Peyer's patch (tissue), 4 donors: ENCODE measurements around the gene PRKACB. TPM values are rescaled to one million over a fixed set of nuclear protein-coding genes. Genes with fewer than 3 reads are reported as not detected.

Source experiments
- DNase-seq, 3 donors: peaks; one replicate each; pipeline ENCODE4 v3.0.0-alpha.2; 2017 to 2019
- H3K27ac ChIP-seq, 4 donors: fragments of 200-600 bp; sonication (generic); one replicate each; pipeline ENCODE4 v1.5.1; 2016 to 2019
- H3K27me3 ChIP-seq, 2 donors: fragments of 200-600 bp; sonication (generic); one replicate each; pipeline ENCODE4 v1.5.1; 2019
- H3K36me3 ChIP-seq, 3 donors: fragments of 200-600 bp; sonication (generic); one replicate each; pipeline ENCODE4 v1.5.1; 2016 to 2019
- H3K4me1 ChIP-seq, 4 donors: fragments of 200-600 bp; sonication (generic); one replicate each; pipeline ENCODE4 v1.5.1; 2016 to 2019
- H3K4me3 ChIP-seq, 4 donors: fragments of 200-600 bp; sonication (generic); 1 replicate in 3 of 4; 2 replicates in 1 of 4; pipeline ENCODE4 v1.5.1; 2016 to 2019; ENCODE audit warnings: mild to moderate bottlenecking in 1 of 4
- H3K9me3 ChIP-seq, 4 donors: fragments of 200-600 bp; sonication (generic); one replicate each; pipeline ENCODE4 v1.5.1; 2016 to 2019; ENCODE audit warnings: mild to moderate bottlenecking in 1 of 4
- CTCF ChIP-seq, 6 experiments: fragments of 450-650 bp in 4 of 6; fragments of 200-600 bp in 2 of 6; sonication (generic) in 1 of 6; IDR thresholded peaks; one replicate each; pipeline ENCODE4 v1.5.1; 2017 to 2019; ENCODE audit warnings: antibody characterized with exemption in 6 of 6, mild to moderate bottlenecking in 3 of 6, moderate library complexity in 1 of 6
- POLR2A ChIP-seq, 2 donors: fragments of 450-650 bp; IDR thresholded peaks; one replicate each; pipeline ENCODE4 v1.5.1; 2017; ENCODE audit warnings: antibody characterized with exemption in 2 of 2, mild to moderate bottlenecking in 2 of 2, moderate library complexity in 2 of 2
- total RNA-seq, 4 donors: library from RNA; depleted of rRNA; stranded (reverse); fragments of >200 nt; gene quantifications; one replicate each; pipeline ENCODE4 v1.1.0, GENCODE V29; 2016

The PRKACB gene
- total RNA-seq, 4 donors from 2014 or later, result 8.1 to 34.7 (median 8.8) TPM

GRCh38 chr1:84245563-84245962, 101.5 kb downstream of the PRKACB start:
- H3K4me3 ChIP-seq, result no peak overlapping the region
- no peak for DNase-seq
- no peaks in the 10 kb centered on the region for H3K9me3 ChIP-seq
- H3K4me1 ChIP-seq, result no peaks in the 10 kb centered on the region
- no peak overlapping the region for H3K27ac ChIP-seq
- H3K36me3 ChIP-seq, result no peaks in the 10 kb centered on the region
- H3K27me3 ChIP-seq, result no peaks in the 10 kb centered on the region
- TF ChIP-seq CTCF (IDR thresholded peaks at IDR 0.05) (no peak), POLR2A (IDR thresholded peaks at IDR 0.05) (no peak)

GRCh38 chr1:84246213-84246612, 102.1 kb downstream of the PRKACB start:
- H3K9me3 ChIP-seq, result no peaks in the 10 kb centered on the region
- DNase-seq, result no peak
- H3K27ac ChIP-seq, result no peak overlapping the region
- H3K4me3 ChIP-seq, result no peak overlapping the region
- TF ChIP-seq POLR2A (IDR thresholded peaks at IDR 0.05) (no peak), CTCF (IDR thresholded peaks at IDR 0.05) (no peak)
- H3K4me1 ChIP-seq, result no peaks in the 10 kb centered on the region
- no peaks in the 10 kb centered on the region for H3K36me3 ChIP-seq
- H3K27me3 ChIP-seq, result no peaks in the 10 kb centered on the region

GRCh38 chr1:84247425-84248220, 103.6 kb downstream of the PRKACB start:
- no peaks in the 10 kb centered on the region for H3K9me3 ChIP-seq
- no peaks in the 10 kb centered on the region for H3K36me3 ChIP-seq
- no peaks in the 10 kb centered on the region for H3K4me1 ChIP-seq
- peak in 1 of 3 donors; percentile 56 for DNase-seq
- TF ChIP-seq CTCF (IDR thresholded peaks at IDR 0.05) (peak in 2 of 6 experiments; percentile 8 to 22), POLR2A (IDR thresholded peaks at IDR 0.05) (peak in 1 of 2 donors; percentile 28)
- peak overlapping the region in 3 of 4 donors; percentile 26 to 88 (median 65) for H3K27ac ChIP-seq
- H3K27me3 ChIP-seq, result no peaks in the 10 kb centered on the region
- peak overlapping the region in 2 of 4 donors; percentile 16 to 33 for H3K4me3 ChIP-seq

- no peak for DNase-seq
- no peak for TF ChIP-seq POLR2A (IDR thresholded peaks at IDR 0.05)
- H3K27ac ChIP-seq, result no peak overlapping the region
- no peaks in the 10 kb centered on the region for H3K36me3 ChIP-seq
- H3K9me3 ChIP-seq, result no peaks in the 10 kb centered on the region
- peaks cover 0 to 12% (median 0%) of the 10 kb centered on the region in 4 donors for H3K4me1 ChIP-seq
- H3K27me3 ChIP-seq, result no peaks in the 10 kb centered on the region
- no peak overlapping the region for H3K4me3 ChIP-seq
Observed at GRCh38 chr1:84250668-84251067, 106.6 kb downstream of the PRKACB start.

GRCh38 chr1:84253036-84253435, 109.0 kb downstream of the PRKACB start:
- H3K4me1 ChIP-seq, result peaks cover 0 to 12% (median 0%) of the 10 kb centered on the region in 4 donors
- no peaks in the 10 kb centered on the region for H3K9me3 ChIP-seq
- DNase-seq, result no peak
- H3K27ac ChIP-seq, result no peak overlapping the region
- no peak overlapping the region for H3K4me3 ChIP-seq
- no peak for TF ChIP-seq CTCF (IDR thresholded peaks at IDR 0.05)
- TF ChIP-seq POLR2A (IDR thresholded peaks at IDR 0.05), result no peak
- no peaks in the 10 kb centered on the region for H3K36me3 ChIP-seq
- H3K27me3 ChIP-seq, result no peaks in the 10 kb centered on the region

GRCh38 chr1:84253891-84254290, 109.8 kb downstream of the PRKACB start:
- Histone ChIP-seq H3K27ac (peak overlapping the region in 2 of 4 donors; percentile 44 to 55), H3K27me3 (no peaks in the 10 kb centered on the region), H3K36me3 (no peaks in the 10 kb centered on the region), H3K4me3 (no peak overlapping the region), H3K9me3 (no peaks in the 10 kb centered on the region), H3K4me1 (peaks cover 0 to 12% (median 0%) of the 10 kb centered on the region in 4 donors)
- DNase-seq, result peak in 2 of 3 donors; percentile 59 to 79
- TF ChIP-seq POLR2A (IDR thresholded peaks at IDR 0.05), result no peak
- TF ChIP-seq CTCF (IDR thresholded peaks at IDR 0.05), result no peak
